ENCODE results near the gene CACNG4. TPM values are rescaled to one million over a fixed set of nuclear protein-coding genes. Genes with fewer than 3 reads are reported as not detected.

CACNG4 gene
- total RNA-seq, 4 donors from 2014 or later: 0.42 to 0.91 TPM; not detected in 2

- no peak for TF ChIP-seq CTCF (IDR thresholded peaks at IDR 0.05)
- TF ChIP-seq POLR2A (IDR thresholded peaks at IDR 0.05): no peak
- H3K4me3 ChIP-seq (ENCODE audit: low read depth, poor library complexity, severe bottlenecking): no peak overlapping the region
- DNase-seq (ENCODE audit: low spot score in 2 of 2): no peak
- intact Hi-C loops (cut with DNase I; ENCODE audit: low total_unique reads): no loop called here
- WGBS, 2 donors: 82 to 83% methylated on average over 9 of the region's 9 CpGs
These were observed 47.1 kb downstream of the CACNG4 start for GRCh38 chr17:67011527-67012175.

- TF ChIP-seq POLR2A (IDR thresholded peaks at IDR 0.05) (no peak), CTCF (IDR thresholded peaks at IDR 0.05) (no peak)
- H3K4me3 ChIP-seq (ENCODE audit: low read depth, poor library complexity, severe bottlenecking): no peak overlapping the region
- DNase-seq (ENCODE audit: low spot score in 2 of 2): no peak
- 67 to 81% methylated on average over 8 of the region's 8 CpGs for WGBS, 2 donors
- intact Hi-C loops (cut with DNase I; ENCODE audit: low total_unique reads): no loop called here
These were observed 49.4 kb downstream of the CACNG4 start for GRCh38 chr17:67013891-67014290.

GRCh38 chr17:67015001-67015400 is 50.5 kb downstream of the CACNG4 start:
- intact Hi-C loops (cut with DNase I; ENCODE audit: low total_unique reads): no loop called here
- WGBS, 2 donors: 83 to 84% methylated on average over 11 of the region's 11 CpGs
- H3K4me3 ChIP-seq (ENCODE audit: low read depth, poor library complexity, severe bottlenecking): no peak overlapping the region
- no peak for TF ChIP-seq POLR2A (IDR thresholded peaks at IDR 0.05)
- TF ChIP-seq CTCF (IDR thresholded peaks at IDR 0.05): no peak
- DNase-seq (ENCODE audit: low spot score in 2 of 2): no peak

- H3K4me3 ChIP-seq (ENCODE audit: low read depth, poor library complexity, severe bottlenecking): no peak overlapping the region
- intact Hi-C loops (cut with DNase I; ENCODE audit: low total_unique reads): no loop called here
- TF ChIP-seq CTCF (IDR thresholded peaks at IDR 0.05) (no peak), POLR2A (IDR thresholded peaks at IDR 0.05) (no peak)
- DNase-seq (ENCODE audit: low spot score in 2 of 2): no peak
- WGBS, 2 donors: 71 to 86% methylated on average over 16 to 17 of the region's 17 CpGs
These were observed 51.7 kb downstream of the CACNG4 start for GRCh38 chr17:67016039-67016762.

GRCh38 chr17:67017910-67018309 is 53.4 kb downstream of the CACNG4 start:
- 79 to 84% methylated on average over 14 of the region's 14 CpGs for WGBS, 2 donors
- intact Hi-C loops (cut with DNase I; ENCODE audit: low total_unique reads): no loop called here
- no peak for TF ChIP-seq POLR2A (IDR thresholded peaks at IDR 0.05)
- no peak for TF ChIP-seq CTCF (IDR thresholded peaks at IDR 0.05)
- H3K4me3 ChIP-seq (ENCODE audit: low read depth, poor library complexity, severe bottlenecking): no peak overlapping the region
- DNase-seq (ENCODE audit: low spot score in 2 of 2): no peak
